Adrenal gland (tissue), 12 donors: ENCODE results near the gene NUP93. TPM values are rescaled to one million over a fixed set of nuclear protein-coding genes. Genes with fewer than 3 reads are reported as not detected.

Experiments used
- DNase-seq, 7 donors: peaks; one replicate each; pipeline ENCODE4 v3.0.0-alpha.2; 2019 to 2020
- H3K27ac ChIP-seq, 5 donors: fragments of 200-600 bp; sonication (generic) in 4 of 5; 1 replicate in 3 of 5; 2 replicates in 2 of 5; pipeline versions ENCODE4 v1.5.1 to v1.8.0; 2016 to 2020; ENCODE audit warnings: mild to moderate bottlenecking in 1 of 5
- H3K27me3 ChIP-seq: fragments of 200-600 bp; 2 replicates; pipeline ENCODE4 v1.8.0; 2021
- H3K36me3 ChIP-seq, 2 donors: fragments of 200-600 bp; replicated peaks in 1 of 2; 1 replicate in 1 of 2; 2 replicates in 1 of 2; pipeline versions ENCODE4 v1.5.1 to v1.8.0; 2018 to 2022
- H3K4me1 ChIP-seq, 2 donors: fragments of 200-600 bp; replicated peaks in 1 of 2; 1 replicate in 1 of 2; 2 replicates in 1 of 2; pipeline versions ENCODE4 v1.5.1 to v1.8.0; 2018 to 2021
- H3K4me3 ChIP-seq, 4 donors: fragments of 200-600 bp; sonication (generic) in 3 of 4; one replicate each; pipeline ENCODE4 v1.5.1; 2016 to 2018
- H3K9me3 ChIP-seq, 3 donors: fragments of 200-600 bp; sonication (generic) in 1 of 3; replicated peaks in 1 of 3; 1 replicate in 2 of 3; 2 replicates in 1 of 3; pipeline versions ENCODE4 v1.5.1 to v1.8.0; 2016 to 2021
- CTCF ChIP-seq, 6 experiments: fragments of 450-650 bp in 4 of 6; fragments of 200-600 bp in 2 of 6; sonication (generic) in 1 of 6; IDR thresholded peaks; 1 replicate in 5 of 6; 2 replicates in 1 of 6; pipeline versions ENCODE4 v1.5.1 to v1.8.0; 2016 to 2021; ENCODE audit warnings: antibody characterized with exemption in 6 of 6, mild to moderate bottlenecking in 2 of 6, moderate library complexity in 1 of 6
- POLR2A ChIP-seq, 2 donors: fragments of 450-650 bp; IDR thresholded peaks; one replicate each; pipeline ENCODE4 v1.6.1; 2017; ENCODE audit warnings: antibody characterized with exemption in 2 of 2, mild to moderate bottlenecking in 2 of 2, moderate library complexity in 1 of 2
- WGBS, 4 donors: extraction: QIAGEN DNeasy Blood & Tissue Kit in 2 of 4; methylation state at CpG; one replicate each; pipeline versions ENCODE4 v1.1.5 to v1.1.7; 2013 to 2017; 5-methylcytosine and 5-hydroxymethylcytosine counted together
- intact Hi-C, 2 donors: fragments of 100-400 bp; cut with DNase I; formaldehyde crosslinking; loops; one replicate each; pipeline versions ENCODE4 v1.14.1 to v1.15.0; 2022 to 2023
- polyA plus RNA-seq, 3 donors: library from polyadenylated mRNA; stranded (reverse); fragments of 200-250 nt in 2 of 3; fragments of 350-450 nt in 1 of 3; fragmentation: Illumina TruSeq in 1 of 3; extraction: RNeasy Lipid Tissue Mini Kit (QIAGEN cat#74804) in 1 of 3; gene quantifications; one replicate each; pipeline ENCODE4 v1.2.3, GENCODE V29; 2013 to 2014
- total RNA-seq, 9 donors: library from RNA; depleted of rRNA in 4 of 9; stranded (reverse); fragments of >200 nt in 4 of 9; fragments of 120-200 nt in 1 of 9; fragmentation: NEBNext Ultra II Directional in 1 of 9; extraction: Animal tissue kit (Norgen Biotek cat#: 25700) in 1 of 9; gene quantifications; one replicate each; pipeline versions ENCODE4 v1.1.0 to v1.2.4, GENCODE V29; 2013 to 2023
- donor health status: healthy with polysubstance abuse.
- donor health status: Bipolar disorder and iron deficiency.
- donor health status: DM: yes; HTN: yes; CAD: no.
- donor health status: DM: no; HTN: no; CAD: no.
- donor health status: DM: no; HTN: no; CAD: no.
- donor health status: DM: yes; HTN: yes; CAD: no.

The NUP93 gene
- total and polyA plus RNA-seq, 12 donors: 29.3 to 71.1 (median 45.8) TPM

DNA sequence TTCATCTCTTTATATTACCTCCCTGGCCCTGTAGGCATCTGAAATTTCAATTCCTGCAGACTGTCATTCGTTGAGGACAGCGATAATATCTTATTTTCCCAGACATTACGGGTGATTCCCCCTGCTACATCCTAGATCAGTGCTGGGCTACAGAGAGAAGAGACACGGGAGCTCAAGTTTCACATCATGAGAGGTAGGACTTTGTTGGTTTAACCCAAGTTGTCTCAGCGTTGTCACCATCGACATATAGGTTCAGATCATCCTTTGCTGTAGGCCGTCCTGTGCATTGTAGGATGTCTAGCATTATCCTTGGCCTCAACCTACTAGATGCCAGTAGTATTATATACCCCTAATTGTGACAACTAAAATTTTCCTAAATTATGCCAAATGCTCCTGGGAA is 28.4 kb upstream of the NUP93 start:
- no peak for DNase-seq
- H3K36me3 ChIP-seq: no peaks in the 10 kb centered on the region
- TF ChIP-seq POLR2A (IDR thresholded peaks at IDR 0.05) (no peak), CTCF (IDR thresholded peaks at IDR 0.05) (no peak)
- no peak overlapping the region for H3K27ac ChIP-seq
- peaks cover 0 to 7% of the 10 kb centered on the region in 2 donors for H3K4me1 ChIP-seq
- no peaks in the 10 kb centered on the region for H3K27me3 ChIP-seq
- intact Hi-C loops: loop anchor here (5.0 to 10.0 kb wide), 2 partner anchors 97 to 99 kb away; partner anchors contain the start of gene MT2A (in 1 of the 2)
- WGBS, 4 donors: 83 to 88% (median 85%) methylated on average over 7 of the region's 7 CpGs
- H3K4me3 ChIP-seq: no peak overlapping the region
- H3K9me3 ChIP-seq: no peaks in the 10 kb centered on the region

GRCh38 chr16:56702836-56703235 is 27.1 kb upstream of the NUP93 start:
- no peak overlapping the region for H3K4me3 ChIP-seq
- peak overlapping the region in 2 of 5 donors; percentile 36 to 54 for H3K27ac ChIP-seq
- WGBS, 4 donors: 60 to 78% (median 62%) methylated on average over 5 of the region's 5 CpGs
- TF ChIP-seq CTCF (IDR thresholded peaks at IDR 0.05): no peak
- no peak for TF ChIP-seq POLR2A (IDR thresholded peaks at IDR 0.05)
- H3K36me3 ChIP-seq: no peaks in the 10 kb centered on the region
- no peaks in the 10 kb centered on the region for H3K9me3 ChIP-seq
- DNase-seq: peak in 2 of 7 donors; percentile 45 to 62
- peaks cover 0 to 7% of the 10 kb centered on the region in 2 donors for H3K4me1 ChIP-seq
- H3K27me3 ChIP-seq: no peaks in the 10 kb centered on the region
- intact Hi-C loops: loop anchor here (5.0 to 10.0 kb wide), 2 partner anchors 98 to 101 kb away; partner anchors contain the start of gene MT2A (in 1 of the 2)

- WGBS, 4 donors: 70 to 80% (median 76%) methylated on average over 12 to 13 of the region's 13 CpGs
- no peaks in the 10 kb centered on the region for H3K9me3 ChIP-seq
- DNase-seq: no peak
- TF ChIP-seq CTCF (IDR thresholded peaks at IDR 0.05) (no peak), POLR2A (IDR thresholded peaks at IDR 0.05) (no peak)
- no peaks in the 10 kb centered on the region for H3K4me1 ChIP-seq
- H3K27me3 ChIP-seq: no peaks in the 10 kb centered on the region
- intact Hi-C loops: loop anchor here in 1 of 2 donors (10.0 kb wide), 1 partner anchor 104 kb away; the partner anchor contains the start of gene MT2A
- no peak overlapping the region for H3K27ac ChIP-seq
- H3K4me3 ChIP-seq: no peak overlapping the region
- H3K36me3 ChIP-seq: no peaks in the 10 kb centered on the region
Observed at GRCh38 chr16:56708525-56709442, 21.1 kb upstream of the NUP93 start.

DNA sequence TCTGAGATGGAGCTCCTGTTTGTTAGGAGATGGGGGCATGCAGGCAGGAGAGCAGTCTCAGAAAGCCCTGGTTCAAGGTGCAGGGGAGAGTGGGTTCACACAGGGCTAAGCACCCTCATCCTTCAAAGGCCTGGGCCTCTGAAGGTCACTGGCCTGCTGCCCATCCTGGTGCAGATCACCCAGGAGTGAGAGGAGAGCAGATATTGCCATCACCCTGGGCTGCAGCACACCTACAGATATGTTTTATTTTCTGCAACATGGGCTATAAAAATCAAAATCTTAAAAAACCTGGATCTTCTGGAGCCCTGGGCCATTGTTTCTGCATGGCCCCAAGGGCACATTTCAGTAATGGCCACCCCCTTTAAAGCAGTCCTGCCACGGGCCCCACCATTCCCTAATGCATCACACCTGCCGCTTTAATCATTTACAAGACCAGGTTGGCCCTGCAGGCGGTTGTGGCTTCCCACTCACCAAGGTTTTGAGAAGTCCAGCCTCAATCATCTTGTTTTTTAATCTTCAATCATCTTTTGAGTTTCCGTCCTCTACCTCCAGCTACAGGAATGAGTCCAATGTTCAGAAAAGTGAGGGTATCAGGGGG is 20.4 kb upstream of the NUP93 start:
- 85 to 91% (median 88%) methylated on average over 4 of the region's 4 CpGs for WGBS, 4 donors
- intact Hi-C loops: loop anchor here in 1 of 2 donors (10.0 kb wide), 1 partner anchor 105 kb away; the partner anchor contains the start of gene MT2A
- Histone ChIP-seq H3K36me3 (no peaks in the 10 kb centered on the region), H3K4me1 (no peaks in the 10 kb centered on the region), H3K4me3 (no peak overlapping the region), H3K27me3 (no peaks in the 10 kb centered on the region), H3K9me3 (no peaks in the 10 kb centered on the region), H3K27ac (no peak overlapping the region)
- no peak for TF ChIP-seq CTCF (IDR thresholded peaks at IDR 0.05)
- TF ChIP-seq POLR2A (IDR thresholded peaks at IDR 0.05): no peak
- peak in 2 of 7 donors; percentile 34 to 37 for DNase-seq
